Spleen (tissue), 11 donors: Measurements from ENCODE around the gene TUBGCP2. TPM values are rescaled to one million over a fixed set of nuclear protein-coding genes. Genes with fewer than 3 reads are reported as not detected.

Experiments used
- DNase-seq: peaks from one replicate; pipeline ENCODE4 v3.0.0-alpha.2; 2020
- H3K27ac ChIP-seq, 8 donors: fragments of 200-600 bp; sonication (generic) in 7 of 8; 1 replicate in 4 of 8; 2 replicates in 4 of 8; pipeline versions ENCODE4 v1.5.0 to v1.8.0; 2016 to 2021; ENCODE audit warnings: inconsistent platforms in 4 of 8, mild to moderate bottlenecking in 4 of 8, moderate library complexity in 1 of 8
- H3K27me3 ChIP-seq, 7 donors: fragments of 200-600 bp; sonication (generic) in 6 of 7; replicated peaks in 1 of 7; 1 replicate in 4 of 7; 2 replicates in 3 of 7; pipeline versions ENCODE4 v1.5.0 to v1.8.0; 2016 to 2021; ENCODE audit warnings: inconsistent platforms in 3 of 7, mild to moderate bottlenecking in 1 of 7
- H3K36me3 ChIP-seq, 6 donors: fragments of 200-600 bp; sonication (generic) in 5 of 6; 1 replicate in 4 of 6; 2 replicates in 2 of 6; pipeline versions ENCODE4 v1.5.0 to v1.8.0; 2016 to 2021; ENCODE audit warnings: inconsistent platforms in 2 of 6
- H3K4me1 ChIP-seq, 6 donors: fragments of 200-600 bp; sonication (generic) in 5 of 6; 1 replicate in 3 of 6; 2 replicates in 3 of 6; pipeline versions ENCODE4 v1.5.0 to v1.8.0; 2016 to 2021; ENCODE audit warnings: inconsistent platforms in 3 of 6
- H3K4me3 ChIP-seq, 8 donors: fragments of 200-600 bp; sonication (generic) in 7 of 8; 1 replicate in 4 of 8; 2 replicates in 4 of 8; pipeline versions ENCODE4 v1.5.0 to v1.8.0; 2016 to 2021; ENCODE audit warnings: inconsistent platforms in 4 of 8, mild to moderate bottlenecking in 4 of 8, moderate library complexity in 2 of 8
- H3K9me3 ChIP-seq, 8 donors: fragments of 200-600 bp; sonication (generic) in 7 of 8; 1 replicate in 4 of 8; 2 replicates in 4 of 8; pipeline versions ENCODE4 v1.5.0 to v1.8.0; 2016 to 2021; ENCODE audit warnings: inconsistent platforms in 4 of 8
- CTCF ChIP-seq, 11 experiments: fragments of 200-600 bp in 7 of 11; fragments of 450-650 bp in 4 of 11; sonication (generic) in 4 of 11; IDR thresholded peaks in 8 of 11; conservative IDR thresholded peaks in 3 of 11; 1 replicate in 7 of 11; 2 replicates in 4 of 11; pipeline versions ENCODE4 v1.4.0 to v1.8.0; 2016 to 2021; ENCODE audit warnings: antibody characterized with exemption in 11 of 11, inconsistent platforms in 4 of 11, mild to moderate bottlenecking in 1 of 11
- POLR2A ChIP-seq, 3 donors: fragments of 450-650 bp; IDR thresholded peaks; one replicate each; pipeline ENCODE4 v1.5.1; 2017; ENCODE audit warnings: antibody characterized with exemption in 3 of 3, mild to moderate bottlenecking in 1 of 3
- POLR2AphosphoS5 ChIP-seq, 3 donors: sonication (generic); formaldehyde crosslinking; IDR thresholded peaks; one replicate each; pipeline ENCODE4 v1.5.1; 2017; ENCODE audit warnings: antibody characterized with exemption in 3 of 3
- WGBS, 5 donors: extraction: QIAGEN DNeasy Blood & Tissue Kit in 3 of 5; methylation state at CpG; one replicate each; pipeline versions ENCODE4 v1.1.5 to v1.1.7; 2013 to 2018; 5-methylcytosine and 5-hydroxymethylcytosine counted together
- intact Hi-C: fragments of 100-400 bp; cut with DNase I; formaldehyde crosslinking; loops from one replicate; pipeline ENCODE4 v1.15.0; 2023; ENCODE audit warnings: low total_unique reads
- polyA plus RNA-seq, 3 donors: library from polyadenylated mRNA; stranded (reverse); fragments of 200-250 nt; gene quantifications; one replicate each; pipeline ENCODE4 v1.2.1, GENCODE V29; 2013
- total RNA-seq, 7 donors: library from RNA; depleted of rRNA in 3 of 7; stranded (reverse); fragments of >200 nt in 3 of 7; fragmentation: NEBNext Ultra II Directional in 4 of 7; extraction: Animal tissue kit (Norgen Biotek cat#: 25700) in 4 of 7; gene quantifications; one replicate each; pipeline versions ENCODE4 v1.1.0 to v1.2.1, GENCODE V29; 2016 to 2021
- donor health status: healthy with polysubstance abuse.
- donor health status: DM: no; HTN: no; CAD: no; lungs with moderate emphysema.
- donor health status: DM: no; HTN: no; CAD: no.
- donor health status: Bipolar disorder and iron deficiency.
- donor health status: healthy.
- donor health status: DM: no; HTN: no; CAD: no.
- donor health status: DM: yes; HTN: yes; CAD: no.

TUBGCP2 gene
- total and polyA plus RNA-seq, 10 donors: 40.2 to 201 (median 57.6) TPM

GRCh38 chr10:133326745-133327650 is 18.3 kb upstream of the TUBGCP2 start:
- peaks cover 7 to 38% (median 31%) of the 10 kb centered on the region in 6 donors for H3K4me1 ChIP-seq
- DNase-seq: no peak

GRCh38 chr10:133326223-133326551 is 17.5 kb upstream of the TUBGCP2 start:
- Histone ChIP-seq H3K36me3 (no peaks in the 10 kb centered on the region), H3K4me1 (peaks cover 7 to 38% (median 31%) of the 10 kb centered on the region in 6 donors), H3K4me3 (peak overlapping the region in 6 of 8 donors; percentile 30 to 67 (median 33)), H3K27ac (no peak overlapping the region), H3K9me3 (peaks cover 0 to 3% (median 1%) of the 10 kb centered on the region in 8 donors), H3K27me3 (peaks cover 3 to 76% (median 52%) of the 10 kb centered on the region in 7 donors)
- 28 to 38% (median 35%) methylated on average over 9 of the region's 9 CpGs for WGBS, 5 donors
- intact Hi-C loops: no loop called here
- TF ChIP-seq CTCF (IDR thresholded peaks at IDR 0.05 in 8 of 11, conservative IDR thresholded peaks at IDR 0.05 in 3 of 11): no peak
- no peak for TF ChIP-seq POLR2AphosphoS5 (IDR thresholded peaks at IDR 0.05)
- no peak for TF ChIP-seq POLR2A (IDR thresholded peaks at IDR 0.05)
- DNase-seq: no peak

More at GRCh38 chr10:133326745-133327650, 18.3 kb upstream of the TUBGCP2 start:
- TF ChIP-seq POLR2A (IDR thresholded peaks at IDR 0.05) (no peak), CTCF (IDR thresholded peaks at IDR 0.05 in 8 of 11, conservative IDR thresholded peaks at IDR 0.05 in 3 of 11) (no peak), POLR2AphosphoS5 (IDR thresholded peaks at IDR 0.05) (no peak)
- intact Hi-C loops: no loop called here
- 30 to 39% (median 34%) methylated on average over 17 to 28 of the region's 28 CpGs for WGBS, 5 donors
- Histone ChIP-seq H3K36me3 (no peaks in the 10 kb centered on the region), H3K9me3 (no peaks in the 10 kb centered on the region), H3K4me3 (no peak overlapping the region), H3K27me3 (peaks cover 3 to 80% (median 52%) of the 10 kb centered on the region in 7 donors), H3K27ac (no peak overlapping the region)

GRCh38 chr10:133325440-133326222 is 17.0 kb upstream of the TUBGCP2 start:
- H3K9me3 ChIP-seq: peaks cover 0 to 8% (median 5%) of the 10 kb centered on the region in 8 donors
- no peaks in the 10 kb centered on the region for H3K36me3 ChIP-seq
- H3K4me3 ChIP-seq: peak overlapping the region in 7 of 8 donors; percentile 8 to 67 (median 33)
- no peak overlapping the region for H3K27ac ChIP-seq
- intact Hi-C loops: no loop called here
- DNase-seq: no peak
- H3K27me3 ChIP-seq: peaks cover 3 to 75% (median 52%) of the 10 kb centered on the region in 7 donors
- no peak for TF ChIP-seq POLR2A (IDR thresholded peaks at IDR 0.05)
- no peak for TF ChIP-seq POLR2AphosphoS5 (IDR thresholded peaks at IDR 0.05)
- no peak for TF ChIP-seq CTCF (IDR thresholded peaks at IDR 0.05 in 8 of 11, conservative IDR thresholded peaks at IDR 0.05 in 3 of 11)
- WGBS, 5 donors: 1 to 7% (median 3%) methylated on average over 51 to 91 of the region's 91 CpGs
- peaks cover 7 to 38% (median 31%) of the 10 kb centered on the region in 6 donors for H3K4me1 ChIP-seq
